Mucosa of stomach (tissue), 1 donor: ENCODE data around the gene SFT2D2.
"Not testable (repeated sequence)": the region's sequence is repeated elsewhere in the genome, so short reads cannot be mapped to it uniquely, and the experiment has no call there.

Experiments
- H3K27me3 ChIP-seq: one replicate; pipeline ENCODE4 v1.7.0; 2013; ENCODE audit warnings: mild to moderate bottlenecking, low read length; ENCODE audit not compliant: control insufficient read depth, insufficient read depth
- H3K36me3 ChIP-seq: one replicate; pipeline ENCODE4 v1.7.0; 2013; ENCODE audit warnings: low read length; ENCODE audit not compliant: control insufficient read depth, insufficient read depth
- H3K4me1 ChIP-seq: one replicate; pipeline ENCODE4 v1.7.0; 2013; ENCODE audit warnings: mild to moderate bottlenecking, low read length; ENCODE audit not compliant: control insufficient read depth, insufficient read depth
- H3K4me3 ChIP-seq: one replicate; pipeline ENCODE4 v1.7.0; 2013; ENCODE audit warnings: low read length
- H3K9ac ChIP-seq: one replicate; pipeline ENCODE4 v1.7.0; 2013; ENCODE audit warnings: mild to moderate bottlenecking, low read length, moderate library complexity
- H3K9me3 ChIP-seq: one replicate; pipeline ENCODE4 v1.7.0; 2013; ENCODE audit warnings: mild to moderate bottlenecking, low read length, moderate library complexity; ENCODE audit not compliant: control insufficient read depth
- donor health status: Pancreatic carcinoma.

The SFT2D2 gene

GRCh38 chr1:168202941-168203654 lies 22.7 kb upstream of the SFT2D2 start:
- no peak overlapping the region for H3K4me3 ChIP-seq
- H3K36me3 ChIP-seq: no peaks in the 10 kb centered on the region
- H3K9ac ChIP-seq: no peak overlapping the region
- H3K9me3 ChIP-seq: no peaks in the 10 kb centered on the region
- no peaks in the 10 kb centered on the region for H3K4me1 ChIP-seq
- no peaks in the 10 kb centered on the region for H3K27me3 ChIP-seq

- no peaks in the 10 kb centered on the region for H3K27me3 ChIP-seq
- no peak overlapping the region for H3K9ac ChIP-seq
- no peaks in the 10 kb centered on the region for H3K36me3 ChIP-seq
- H3K4me3 ChIP-seq: no peak overlapping the region
- no peaks in the 10 kb centered on the region for H3K9me3 ChIP-seq
- no peaks in the 10 kb centered on the region for H3K4me1 ChIP-seq
Observed at GRCh38 chr1:168206111-168206510, 19.7 kb upstream of the SFT2D2 start.

- H3K4me1 ChIP-seq, H3K36me3 ChIP-seq, H3K9me3 ChIP-seq, H3K9ac ChIP-seq, H3K4me3 ChIP-seq, H3K27me3 ChIP-seq: not testable (repeated sequence)
Observed at GRCh38 chr1:168207673-168208072, 18.1 kb upstream of the SFT2D2 start.

- no peaks in the 10 kb centered on the region for H3K27me3 ChIP-seq
- H3K4me3 ChIP-seq: no peak overlapping the region
- no peaks in the 10 kb centered on the region for H3K4me1 ChIP-seq
- H3K9ac ChIP-seq: no peak overlapping the region
- H3K9me3 ChIP-seq: no peaks in the 10 kb centered on the region
- H3K36me3 ChIP-seq: no peaks in the 10 kb centered on the region
Observed at GRCh38 chr1:168210312-168210711, 15.5 kb upstream of the SFT2D2 start.

GRCh38 chr1:168213349-168213748 lies 12.5 kb upstream of the SFT2D2 start:
- no peaks in the 10 kb centered on the region for H3K9me3 ChIP-seq
- no peak overlapping the region for H3K4me3 ChIP-seq
- H3K4me1 ChIP-seq: no peaks in the 10 kb centered on the region
- H3K36me3 ChIP-seq: no peaks in the 10 kb centered on the region
- H3K9ac ChIP-seq: no peak overlapping the region
- no peaks in the 10 kb centered on the region for H3K27me3 ChIP-seq

- no peaks in the 10 kb centered on the region for H3K27me3 ChIP-seq
- no peaks in the 10 kb centered on the region for H3K36me3 ChIP-seq
- no peak overlapping the region for H3K9ac ChIP-seq
- H3K4me1 ChIP-seq: no peaks in the 10 kb centered on the region
- no peaks in the 10 kb centered on the region for H3K9me3 ChIP-seq
- no peak overlapping the region for H3K4me3 ChIP-seq
Observed at GRCh38 chr1:168216171-168216570, 9.6 kb upstream of the SFT2D2 start.

GRCh38 chr1:168217664-168218063 lies 8.1 kb upstream of the SFT2D2 start:
- H3K36me3 ChIP-seq: no peaks in the 10 kb centered on the region
- H3K9me3 ChIP-seq: no peaks in the 10 kb centered on the region
- H3K27me3 ChIP-seq: no peaks in the 10 kb centered on the region
- no peak overlapping the region for H3K9ac ChIP-seq
- H3K4me1 ChIP-seq: no peaks in the 10 kb centered on the region
- no peak overlapping the region for H3K4me3 ChIP-seq

- Histone ChIP-seq H3K9ac (no peak overlapping the region), H3K27me3 (no peaks in the 10 kb centered on the region), H3K4me3 (no peak overlapping the region), H3K4me1 (no peaks in the 10 kb centered on the region), H3K36me3 (no peaks in the 10 kb centered on the region), H3K9me3 (no peaks in the 10 kb centered on the region)
Observed at GRCh38 chr1:168218658-168219057, 7.1 kb upstream of the SFT2D2 start.

- Histone ChIP-seq H3K4me3 (no peak overlapping the region), H3K27me3 (no peaks in the 10 kb centered on the region), H3K4me1 (no peaks in the 10 kb centered on the region), H3K36me3 (no peaks in the 10 kb centered on the region), H3K9ac (no peak overlapping the region), H3K9me3 (no peaks in the 10 kb centered on the region)
Observed at GRCh38 chr1:168220470-168220871, 5.3 kb upstream of the SFT2D2 start.

GRCh38 chr1:168221275-168221674 lies 4.5 kb upstream of the SFT2D2 start:
- Histone ChIP-seq H3K9ac (no peak overlapping the region), H3K36me3 (no peaks in the 10 kb centered on the region), H3K4me1 (no peaks in the 10 kb centered on the region), H3K27me3 (no peaks in the 10 kb centered on the region), H3K9me3 (no peaks in the 10 kb centered on the region), H3K4me3 (no peak overlapping the region)

- peaks cover 7% of the 10 kb centered on the region for H3K4me1 ChIP-seq
- no peak overlapping the region for H3K4me3 ChIP-seq
- no peaks in the 10 kb centered on the region for H3K36me3 ChIP-seq
- H3K27me3 ChIP-seq: no peaks in the 10 kb centered on the region
- H3K9me3 ChIP-seq: no peaks in the 10 kb centered on the region
- H3K9ac ChIP-seq: no peak overlapping the region
Observed at GRCh38 chr1:168223261-168223660, 2.5 kb upstream of the SFT2D2 start.

GRCh38 chr1:168223681-168224540 lies 1.9 kb upstream of the SFT2D2 start:
- no peak overlapping the region for H3K9ac ChIP-seq
- H3K36me3 ChIP-seq: no peaks in the 10 kb centered on the region

More at GRCh38 chr1:168223681-168224540, 1.9 kb upstream of the SFT2D2 start:
- peaks cover 8% of the 10 kb centered on the region for H3K4me1 ChIP-seq
- H3K9me3 ChIP-seq: no peaks in the 10 kb centered on the region
- H3K4me3 ChIP-seq: no peak overlapping the region
- no peaks in the 10 kb centered on the region for H3K27me3 ChIP-seq
